ENCODE measurements around the gene LILRA5. TPM values are rescaled to one million over a fixed set of nuclear protein-coding genes. Genes with fewer than 3 reads are reported as not detected.

LILRA5 gene
- total and polyA plus RNA-seq, 2 of the 8 experiments (the other 6 are each of a cell fraction or from before 2014, with no cell fraction given), result not detected

GRCh38 chr19:54329476-54330165 lies 16.7 kb upstream of the LILRA5 start:
- DNase-seq (ENCODE audit: low read depth in 1 of 2, low spot score in 2 of 2) (no peak), FAIRE-seq (no peak)
- no peak overlapping the region for H2AK5ac ChIP-seq (ENCODE audit: low read depth, low read length)
- no peak overlapping the region for H3K56ac ChIP-seq (replicated peaks; ENCODE audit: insufficient read length, low read depth, low read length)
- no peaks in the 10 kb centered on the region for H3K36me3 ChIP-seq (ENCODE audit: control insufficient read depth in 2 of 4, insufficient read depth in 4 of 4, low read length in 3 of 4)
- no peaks in the 10 kb centered on the region for H3K23me2 ChIP-seq (ENCODE audit: low read depth, low read length)
- H2BK5ac ChIP-seq (ENCODE audit: low read depth, low read length), result no peak overlapping the region
- 91% methylated on average over 12 of the region's 14 CpGs; no CpG with 5 or more reads in 1 of the 2 experiments for WGBS, 2 experiments (ENCODE audit: extremely low coverage in 1 of 2, insufficient coverage in 1 of 2, insufficient read length in 1 of 2, insufficient replicate concordance in 2 of 2, low coverage in 1 of 2, low lambda C conversion rate in 2 of 2, missing lambda C conversion rate in 1 of 2)
- no peak overlapping the region for H3K14ac ChIP-seq (ENCODE audit: insufficient read length)
- no peaks in the 10 kb centered on the region for H3K79me1 ChIP-seq (ENCODE audit: low read depth, low read length)
- no peak overlapping the region for H3K18ac ChIP-seq (ENCODE audit: extremely low read depth, low read length)
- H3K27ac ChIP-seq (ENCODE audit: low read depth, low read length), result no peak overlapping the region
- no peaks in the 10 kb centered on the region for H3K9me3 ChIP-seq (ENCODE audit: insufficient read depth in 2 of 2, low read depth in 1 of 2, low read length in 1 of 2)
- H3K4me3 ChIP-seq (ENCODE audit: extremely low read depth in 1 of 4, insufficient read depth in 2 of 4, low read depth in 3 of 4, low read length in 4 of 4), result no peak overlapping the region
- H4K8ac ChIP-seq (ENCODE audit: extremely low read depth, insufficient read depth, low read length), result no peak overlapping the region
- no peak overlapping the region for H3K23ac ChIP-seq (ENCODE audit: insufficient read length)
- peaks cover 0 to 4% (median 3%) of the 10 kb centered on the region in 4 experiments; a peak in 5 of 7 replicates for H3K4me1 ChIP-seq (replicated peaks in 1 of 4; ENCODE audit: control insufficient read depth in 3 of 4, insufficient read depth in 4 of 4, low read length in 3 of 4)
- no peak overlapping the region for H2BK20ac ChIP-seq (ENCODE audit: low read length)
- H3K9ac ChIP-seq (replicated peaks in 1 of 4; ENCODE audit: extremely low read depth in 1 of 4, low read depth in 3 of 4, low read length in 3 of 4), result no peak overlapping the region
- CTCF ChIA-PET (ENCODE audit: partially characterized antibody), result interaction anchor here (0.6 to 1.6 kb wide), 5 partner anchors 16 to 63 kb away, joined by 3 to 9 read pairs (median 4); no protein-coding TSS in a partner anchor
- H4K5ac ChIP-seq (ENCODE audit: insufficient read length, low read depth, low read length), result no peak overlapping the region
- no peak overlapping the region for H2BK120ac ChIP-seq (replicated peaks; ENCODE audit: low read depth, low read length)
- no peak overlapping the region for H4K91ac ChIP-seq (replicated peaks; ENCODE audit: insufficient read length, low read length)
- no peak overlapping the region for H3K4me2 ChIP-seq (ENCODE audit: insufficient read depth in 1 of 2, low read depth in 2 of 2, low read length in 2 of 2)
- H3K4ac ChIP-seq (replicated peaks; ENCODE audit: insufficient read length, low read depth, low read length), result no peak overlapping the region
- H3K27me3 ChIP-seq (replicated peaks in 1 of 4; ENCODE audit: control insufficient read depth in 3 of 4, extremely low read depth in 1 of 4, insufficient read depth in 3 of 4, low read length in 3 of 4), result peaks cover 0 to 2% (median 0%) of the 10 kb centered on the region in 4 experiments; a peak in 1 of 7 replicates
- H2BK15ac ChIP-seq (ENCODE audit: low read length), result no peak overlapping the region; the same call in 1 of the 2 replicates
- H2BK12ac ChIP-seq (ENCODE audit: low read depth, low read length), result no peak overlapping the region
- no peaks in the 10 kb centered on the region for H4K20me1 ChIP-seq (replicated peaks in 1 of 2; ENCODE audit: control insufficient read depth in 1 of 2, insufficient read depth in 2 of 2, low read length in 2 of 2)
- POLR2A ChIA-PET (ENCODE audit: partially characterized antibody), result interaction anchor here (0.6 to 1.1 kb wide), 2 partner anchors 117 to 121 kb away, joined by 3 to 5 read pairs; no protein-coding TSS in a partner anchor
- H2AFZ ChIP-seq (ENCODE audit: low read length), result no peak overlapping the region
- no peaks in the 10 kb centered on the region for H3K79me2 ChIP-seq (ENCODE audit: control insufficient read depth in 1 of 2, insufficient read depth in 2 of 2, low read length in 2 of 2)
- TF ChIP-seq KDM5A (IDR thresholded peaks at IDR 0.05; ENCODE audit: low read length) (no peak), NANOG (IDR thresholded peaks at IDR 0.05; ENCODE audit: insufficient read depth, low read depth, low read length, poor library complexity, severe bottlenecking) (no peak), SP4 (IDR thresholded peaks at IDR 0.05; ENCODE audit: low read length) (no peak)

Data from H1 (cell line).